Erythroblast (primary cell): ENCODE results near the gene RGS14.

Experiments
- GATA1 ChIP-seq: IDR thresholded peaks from 2 replicates; pipeline ENCODE4 v1.6.1; 2011; ENCODE audit warnings: low read depth, mild to moderate bottlenecking, control low read depth, low read length, moderate library complexity
- POLR2A ChIP-seq: IDR thresholded peaks from 2 replicates; pipeline ENCODE4 v1.6.1; 2011; ENCODE audit warnings: mild to moderate bottlenecking, low read length

DNA sequence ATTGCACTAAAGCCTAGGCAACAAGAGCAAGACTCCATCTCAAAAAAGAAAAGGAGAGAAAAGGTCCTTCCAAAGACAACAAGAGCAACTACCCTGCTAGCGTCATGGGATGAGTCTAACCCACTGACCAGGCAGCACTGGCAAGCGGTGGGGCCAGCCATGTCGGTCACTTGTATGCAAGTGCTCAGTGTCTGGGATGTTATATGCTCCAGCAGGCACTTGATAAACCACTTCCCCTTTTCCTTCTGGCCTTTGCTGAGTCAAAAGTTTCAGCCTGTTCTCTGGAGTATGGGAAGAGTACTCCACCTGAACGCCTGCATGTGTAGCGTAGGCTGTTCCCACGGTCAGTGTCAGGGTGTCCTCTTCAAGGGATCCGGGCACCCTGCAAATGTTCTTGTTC lies 36.8 kb upstream of the RGS14 start:
- TF ChIP-seq POLR2A (no peak), GATA1 (no peak)
